ENCODE data around the gene VPS13D. TPM values are rescaled to one million over a fixed set of nuclear protein-coding genes. Genes with fewer than 3 reads are reported as not detected.

Gene VPS13D
- total RNA-seq, 1 experiment from 2014 or later = 31.6 TPM

- peak; percentile 81 for ATAC-seq
- POLR2A ChIA-PET = interaction anchor here (0.6 to 2.5 kb wide), 8 partner anchors 8 to 139 kb away, joined by 3 to 10 read pairs (median 4); partner anchors contain the start of gene DHRS3
Observed at GRCh38 chr1:12477936-12478611, 248.2 kb downstream of the VPS13D start.

More at GRCh38 chr1:12477936-12478611, 248.2 kb downstream of the VPS13D start:
- H3K9ac ChIP-seq (ENCODE audit: low read length) = peak overlapping the region; percentile 69
- peak; percentile 96 for DNase-seq (ENCODE audit: low read depth, low spot score)
- peaks cover 0 to 11% of the 10 kb centered on the region in 2 experiments; a peak in 1 of 4 replicates for H3K9me3 ChIP-seq (ENCODE audit: control insufficient read depth in 1 of 2, insufficient read depth in 1 of 2, low read depth in 1 of 2, low read length in 2 of 2)
- RAD21 ChIA-PET (ENCODE audit: low non-redundant PET in 1 of 2, low total read pairs in 2 of 2, uncharacterized antibody in 2 of 2, unreplicated experiment in 2 of 2) = interaction anchor here in 1 of 2 experiments (1.0 kb wide), 1 partner anchor 141 kb away, joined by 4 read pairs; no protein-coding TSS in a partner anchor
- no peaks in the 10 kb centered on the region for H3K36me3 ChIP-seq (ENCODE audit: control insufficient read depth in 1 of 2, insufficient read depth in 2 of 2, low read length in 2 of 2)
- no peaks in the 10 kb centered on the region for H3K79me2 ChIP-seq (ENCODE audit: insufficient read depth, low read length)
- H3K4me1 ChIP-seq (ENCODE audit: control insufficient read depth in 1 of 2, insufficient read depth in 2 of 2, low read length in 2 of 2) = peaks cover 75 to 95% of the 10 kb centered on the region in 2 experiments
- no peak overlapping the region for H2AFZ ChIP-seq (ENCODE audit: low read depth, low read length, poor library complexity, severe bottlenecking)
- H3K4me3 ChIP-seq (replicated peaks in 1 of 2; ENCODE audit: low read depth in 1 of 2, low read length in 2 of 2) = peak overlapping the region; percentile 16 to 31; a peak in 3 of 4 replicates
- no TSS peak for BruUV-seq (replicated peaks)
- CTCF ChIA-PET = interaction anchor here (1.2 kb wide), 1 partner anchor 140 kb away, joined by 6 read pairs; the partner anchor contains the start of gene DHRS3
- peak overlapping the region; percentile 79 for H3K4me2 ChIP-seq (ENCODE audit: low read length)
- no peaks in the 10 kb centered on the region for H3K9me2 ChIP-seq (ENCODE audit: insufficient read depth)
- intact Hi-C loops (cut with micrococcal nuclease) = loop anchor here (1.0 to 5.0 kb wide), 5 partner anchors 44 to 141 kb away; partner anchors contain the start of gene DHRS3
- TF ChIP-seq ZBTB33 (IDR thresholded peaks at IDR 0.05; ENCODE audit: extremely low read depth, insufficient replicate concordance, low read length) (peak; percentile 80), POLR2AphosphoS5 (IDR thresholded peaks at IDR 0.05; ENCODE audit: low read depth, low read length) (peak; percentile 92), EGR1 (IDR thresholded peaks at IDR 0.05; ENCODE audit: low read depth) (no peak), TCF7L2 (IDR thresholded peaks at IDR 0.05; ENCODE audit: borderline replicate concordance, extremely low read depth, insufficient read depth, insufficient read length) (peak; percentile 94)
- peak overlapping the region; percentile 84 for H3K27ac ChIP-seq (ENCODE audit: low read depth, low read length)
- no peaks in the 10 kb centered on the region for H4K20me1 ChIP-seq (ENCODE audit: insufficient read depth)
- no peaks in the 10 kb centered on the region for H3K27me3 ChIP-seq (ENCODE audit: insufficient read depth, low read length)

All from HCT116 (cell line).